Hematopoietic multipotent progenitor cell treated with erythropoietin and hydrocortisone succinate and interleukin-3 and kit ligand, for 6 days (in vitro differentiated cells): ENCODE data around the gene ARSB.
A peak's percentile ranks its signal among the peaks of the same experiment; 100 is the strongest.

Experiments used
- DNase-seq: peaks from one replicate; pipeline ENCODE4 v3.0.0-alpha.2; 2015

ARSB gene

GRCh38 chr5:78985116-78985724, at the start of gene ARSB:
Gene ARSB (minus strand): TSS chr5:78985310. CDS start chr5:78985248, 62 bp downstream.
- DNase-seq = peak; percentile 83

- no peak for DNase-seq
These were observed 47.7 kb upstream of the ARSB start for GRCh38 chr5:79032782-79033181.

GRCh38 chr5:79032031-79032695, 47.1 kb upstream of the ARSB start:
- no peak for DNase-seq

GRCh38 chr5:79031485-79031867, 46.4 kb upstream of the ARSB start:
- no peak for DNase-seq

DNA sequence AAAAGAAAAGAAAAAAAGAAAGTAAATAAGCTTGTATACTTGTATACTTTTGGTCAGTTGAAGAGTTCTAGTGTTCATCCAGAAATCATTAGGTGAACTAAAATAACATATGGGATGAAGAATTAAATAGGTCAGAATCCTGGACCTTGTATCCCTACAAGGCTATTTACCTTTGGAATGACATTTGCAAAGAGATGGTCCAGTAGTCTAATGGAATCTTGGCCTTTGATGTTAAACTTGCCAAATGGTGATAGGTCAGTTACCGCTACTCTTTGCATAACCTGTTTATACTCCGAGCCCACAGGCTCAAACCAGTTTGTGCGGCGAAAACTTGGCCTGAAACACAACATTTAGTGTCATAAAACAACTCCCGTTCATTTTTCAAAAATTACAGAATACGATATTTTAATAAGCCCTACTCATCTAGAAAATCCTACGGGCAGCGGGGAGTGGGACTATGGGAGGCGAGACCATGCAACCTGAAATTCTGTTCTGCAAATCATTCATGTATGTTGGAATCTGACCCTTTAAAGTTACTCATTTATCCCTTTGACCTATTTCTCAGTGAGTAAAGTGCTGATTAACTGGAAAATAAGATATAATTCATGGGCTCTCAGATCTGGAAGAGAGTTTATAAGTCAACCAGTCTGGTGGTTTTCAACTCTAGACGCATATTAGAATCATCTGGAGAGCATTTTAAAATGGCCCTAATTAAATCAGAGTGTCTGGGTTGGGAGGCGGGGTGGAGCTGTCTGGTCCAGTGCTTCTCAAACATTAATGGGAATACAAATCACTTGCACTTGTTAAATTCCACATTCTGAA, 45.8 kb upstream of the ARSB start:
- no peak for DNase-seq

GRCh38 chr5:79025054-79025472, 40.0 kb upstream of the ARSB start:
- peak; percentile 72 for DNase-seq

GRCh38 chr5:79023947-79024346, 38.8 kb upstream of the ARSB start:
- DNase-seq = no peak

DNA sequence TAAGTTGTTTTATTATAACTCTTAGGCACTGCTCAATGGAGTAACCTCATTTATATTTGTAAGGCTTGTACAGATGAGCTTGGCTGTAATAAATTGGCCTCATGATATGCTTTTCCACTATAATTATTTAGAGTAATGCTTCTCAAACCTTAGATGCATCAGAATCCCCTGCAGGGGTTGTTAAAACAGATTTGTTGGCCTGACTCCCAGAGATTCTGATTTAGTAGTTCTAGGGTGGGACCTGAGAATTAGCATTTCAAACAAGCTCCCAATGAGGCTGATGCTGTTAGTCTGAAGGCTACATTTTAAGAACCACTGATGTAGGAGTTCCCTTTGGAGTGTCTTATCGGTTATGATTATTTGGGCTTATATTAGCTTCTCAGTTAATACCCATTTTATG, 38.2 kb upstream of the ARSB start:
- peak; percentile 6 for DNase-seq

GRCh38 chr5:79022771-79023170, 37.7 kb upstream of the ARSB start:
- DNase-seq = no peak

DNA sequence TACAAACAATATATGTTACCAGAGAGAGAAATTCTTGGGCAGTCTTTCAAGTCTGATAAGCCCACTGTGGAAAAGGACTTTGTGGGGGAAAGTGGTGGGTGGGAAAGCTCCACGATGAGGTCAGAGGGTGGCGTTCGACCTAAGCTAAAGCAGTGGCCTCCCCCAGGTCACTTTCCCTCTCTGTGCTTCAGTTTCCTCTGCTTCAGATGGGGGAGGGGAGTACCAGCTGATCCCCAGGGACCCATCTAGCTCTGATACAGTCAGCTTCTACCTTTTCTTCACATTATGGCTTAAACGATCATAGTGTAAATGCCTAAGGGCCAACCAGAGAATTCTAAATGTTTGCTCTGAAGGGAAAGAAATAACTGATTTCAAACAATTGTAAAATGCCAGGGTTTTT, 36.6 kb upstream of the ARSB start:
- no peak for DNase-seq

- DNase-seq = peak; percentile 81
These were observed 35.9 kb upstream of the ARSB start for GRCh38 chr5:79020861-79021561.

GRCh38 chr5:79014631-79015030, 29.5 kb upstream of the ARSB start:
- DNase-seq = no peak

DNA sequence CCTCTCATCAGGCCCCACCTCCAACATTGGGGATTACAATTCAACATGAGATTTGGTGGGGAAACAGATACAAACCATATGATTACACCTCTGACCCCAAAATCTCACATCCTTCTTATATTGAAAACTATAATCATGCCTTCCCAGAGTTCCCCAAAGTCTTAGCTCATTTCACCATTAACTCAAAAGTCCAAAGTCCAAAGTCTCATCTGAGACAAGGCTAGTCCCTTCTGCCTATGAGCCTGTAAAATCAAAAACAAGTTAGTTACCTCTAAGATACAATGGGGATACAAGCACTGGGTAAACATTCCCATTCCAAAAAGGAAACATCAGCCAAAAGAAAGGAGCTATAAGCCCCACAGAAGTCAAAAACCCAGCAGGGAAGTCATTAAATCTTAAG, 26.8 kb upstream of the ARSB start:
- no peak for DNase-seq

- DNase-seq = peak; percentile 21
These were observed 26.2 kb upstream of the ARSB start for GRCh38 chr5:79011219-79011836.

DNA sequence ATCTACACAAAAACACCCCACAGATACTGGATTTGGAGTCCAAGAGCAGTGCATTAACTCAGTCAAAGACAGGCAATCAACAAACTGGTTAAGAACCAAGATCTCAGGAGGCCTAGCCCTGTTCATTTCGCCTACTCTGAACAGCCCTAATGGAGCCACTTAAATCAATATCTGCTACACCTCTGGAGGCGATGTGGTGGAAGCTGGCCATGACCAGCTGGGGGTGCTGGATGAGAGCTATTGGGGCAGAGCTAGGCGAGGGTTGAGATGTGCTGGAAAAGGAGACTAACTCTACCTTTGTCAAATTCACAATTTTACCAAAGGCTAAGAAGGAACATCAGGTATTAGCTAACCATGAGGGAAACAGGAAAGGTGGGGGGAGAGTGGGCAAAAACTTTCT, 23.3 kb upstream of the ARSB start:
- DNase-seq = no peak

DNA sequence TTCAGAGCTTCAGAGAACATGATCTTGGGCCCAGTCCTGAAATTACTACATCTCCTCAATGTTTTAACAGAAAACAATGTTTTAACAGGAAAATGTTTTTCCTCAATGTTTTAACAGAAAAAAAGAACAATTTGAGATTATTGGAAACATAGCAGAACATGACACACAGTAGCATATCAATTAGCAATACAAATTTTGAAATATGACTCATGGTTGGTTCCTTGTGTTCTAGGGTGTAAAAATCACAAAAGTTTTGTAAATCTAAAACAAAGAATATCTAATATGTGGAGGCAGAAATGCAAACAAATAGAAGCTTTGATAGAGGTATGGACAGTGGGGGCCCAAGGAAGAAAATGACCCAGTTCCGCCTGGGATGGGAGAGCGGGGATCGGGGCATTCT, 22.8 kb upstream of the ARSB start:
- no peak for DNase-seq

DNA sequence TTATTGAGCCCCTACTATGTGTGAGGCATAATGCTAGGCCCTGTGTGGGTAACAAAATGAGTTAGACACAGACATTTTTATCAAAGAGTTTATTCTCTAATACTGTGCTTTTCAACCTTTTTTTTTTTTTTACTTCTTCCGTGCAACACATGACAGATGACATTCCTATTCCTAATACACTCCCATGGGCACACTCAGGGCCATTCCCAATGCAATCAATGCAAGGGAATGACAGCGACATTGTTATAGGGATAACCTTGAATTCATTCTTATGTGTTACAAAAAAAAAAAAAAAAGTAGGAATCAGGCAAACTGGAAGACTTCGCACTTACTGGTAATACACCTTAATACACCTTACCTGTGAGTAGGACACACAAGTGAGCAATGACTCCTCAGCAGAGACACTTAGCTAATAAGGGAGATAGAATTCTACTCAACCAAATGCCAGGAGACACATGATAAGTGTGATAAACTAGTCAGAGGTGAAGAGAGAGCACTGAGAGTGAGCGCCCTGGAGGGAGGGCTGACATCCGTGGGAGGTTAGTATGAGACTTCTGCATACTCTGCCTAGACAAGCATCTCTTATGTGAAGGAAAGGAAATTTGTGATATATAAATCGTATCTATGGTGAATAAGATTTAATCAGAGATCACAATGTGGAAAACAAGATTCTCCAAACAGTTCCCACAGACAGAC, 21.0 kb upstream of the ARSB start:
- no peak for DNase-seq

DNA sequence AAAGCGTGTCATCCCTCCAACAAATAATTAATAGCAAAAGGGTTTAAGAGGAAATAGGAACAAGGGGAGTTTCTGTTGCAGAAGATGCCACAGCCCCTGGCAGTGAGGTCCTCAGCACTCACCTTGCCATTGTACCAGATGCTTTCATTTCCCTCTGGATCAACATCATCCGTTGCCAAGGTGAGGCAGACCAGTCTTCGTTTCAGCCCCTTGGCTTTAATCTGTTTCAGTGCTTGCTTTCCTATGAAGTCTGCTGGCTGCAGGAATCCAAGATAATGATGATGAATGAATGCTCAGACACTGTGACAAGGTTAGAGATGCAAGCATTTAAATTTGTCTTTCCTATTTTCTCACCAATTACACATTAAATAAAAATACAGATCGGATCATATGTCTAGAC, 20.0 kb upstream of the ARSB start:
- no peak for DNase-seq

DNA sequence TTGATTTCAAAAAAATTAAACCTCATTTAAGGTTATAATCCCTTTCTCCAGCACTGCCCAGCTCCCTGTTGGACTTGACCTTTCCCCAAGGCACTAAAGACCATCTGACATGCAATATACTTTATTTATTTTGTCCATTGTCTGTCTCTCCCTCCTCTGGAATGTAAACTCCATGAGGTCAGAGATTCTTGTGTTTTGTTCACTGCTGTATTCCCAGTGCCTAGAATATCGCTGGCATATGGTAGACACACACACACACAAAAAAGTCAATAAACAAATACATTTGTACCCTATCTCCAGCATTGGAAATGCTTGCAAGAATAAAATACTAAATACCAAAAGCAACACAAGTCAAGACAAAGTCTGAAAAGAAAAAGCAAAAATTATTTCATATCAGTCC, 17.3 kb upstream of the ARSB start:
- DNase-seq = no peak

- no peak for DNase-seq
These were observed 16.4 kb upstream of the ARSB start for GRCh38 chr5:79001471-79001870.

DNA sequence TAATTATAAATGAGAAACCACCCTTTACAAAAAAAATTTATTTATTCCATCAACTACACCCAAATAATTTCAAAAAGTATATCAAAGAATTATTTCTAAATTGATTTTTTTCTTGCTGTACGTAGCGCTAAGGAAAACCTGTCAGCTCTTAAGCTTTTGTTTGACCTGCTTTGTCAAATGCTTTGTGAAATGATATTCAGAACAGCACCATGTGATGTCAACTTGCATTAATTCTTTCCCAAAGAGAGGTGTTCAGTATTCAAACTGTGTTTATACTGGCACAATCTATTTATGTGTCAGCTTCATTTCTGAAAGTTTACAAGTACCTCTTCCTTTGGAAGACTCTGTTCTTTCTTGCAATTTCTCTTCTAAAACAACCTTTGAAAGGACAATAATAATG, 12.0 kb upstream of the ARSB start:
- DNase-seq = no peak

DNA sequence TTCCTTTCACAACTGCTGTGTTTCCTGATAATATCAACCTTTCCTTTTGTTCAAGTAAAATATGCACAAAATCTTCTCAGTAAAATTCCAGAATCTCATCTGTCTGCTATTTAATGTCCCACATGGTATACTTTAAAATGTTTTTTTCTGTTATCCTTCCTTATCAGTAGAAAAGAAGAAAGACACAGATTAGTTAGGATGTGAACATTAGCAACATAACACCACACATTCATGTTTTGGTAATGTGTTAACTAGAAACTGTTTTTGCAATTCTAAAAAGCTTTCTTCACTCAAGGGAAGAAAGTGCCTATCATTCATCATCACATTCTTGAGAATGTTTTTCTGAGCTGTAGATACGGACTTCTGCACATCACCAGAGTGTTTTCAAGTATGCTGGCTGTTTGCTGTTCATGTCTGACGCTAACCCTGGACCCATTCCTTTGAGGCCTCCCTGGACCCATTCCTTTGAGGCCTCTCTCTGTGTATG, 10.5 kb upstream of the ARSB start:
- no peak for DNase-seq
